H9 (cell line): ENCODE results near the gene DMD. TPM values are rescaled to one million over a fixed set of nuclear protein-coding genes. Genes with fewer than 3 reads are reported as not detected.

Experiments used
- DNase-seq: peaks from one replicate; pipeline ENCODE4 v3.0.0-alpha.2; 2017
- H2AFZ ChIP-seq: one replicate; pipeline ENCODE4 v1.6.1; 2013; ENCODE audit warnings: mild to moderate bottlenecking, low read length, control low read depth, moderate library complexity
- H2AK5ac ChIP-seq: 2 replicates; pipeline ENCODE4 v1.6.1; 2013; ENCODE audit warnings: low read length, control low read depth, mixed read lengths; ENCODE audit not compliant: insufficient read length
- H2BK120ac ChIP-seq: one replicate; pipeline ENCODE4 v1.6.1; 2013; ENCODE audit warnings: low read depth, mild to moderate bottlenecking, low read length, control low read depth, inconsistent platforms; ENCODE audit not compliant: poor library complexity, severe bottlenecking
- H2BK12ac ChIP-seq: 2 replicates; pipeline ENCODE4 v1.6.1; 2013; ENCODE audit warnings: low read length, control low read depth, mixed read lengths, low read depth; ENCODE audit not compliant: insufficient read length
- H2BK15ac ChIP-seq: 2 replicates; pipeline ENCODE4 v1.6.1; 2013; ENCODE audit warnings: low read depth, low read length, control low read depth
- H2BK20ac ChIP-seq: one replicate; pipeline ENCODE4 v1.6.1; 2013; ENCODE audit warnings: low read depth, mild to moderate bottlenecking, low read length, control low read depth, inconsistent platforms; ENCODE audit not compliant: poor library complexity, severe bottlenecking
- H2BK5ac ChIP-seq: 2 replicates; pipeline ENCODE4 v1.6.1; 2013; ENCODE audit warnings: low read length, control low read depth, mixed read lengths; ENCODE audit not compliant: insufficient read length
- H3K14ac ChIP-seq: 2 replicates; pipeline ENCODE4 v1.6.1; 2013; ENCODE audit warnings: low read length, control low read depth; ENCODE audit not compliant: insufficient read depth
- H3K18ac ChIP-seq: 2 replicates; pipeline ENCODE4 v1.6.1; 2013; ENCODE audit warnings: low read depth, mild to moderate bottlenecking, mixed read lengths, low read length, control low read depth; ENCODE audit not compliant: insufficient read length
- H3K23ac ChIP-seq: 2 replicates; pipeline ENCODE4 v1.6.1; 2013; ENCODE audit warnings: low read length, control low read depth, mixed read lengths, low read depth; ENCODE audit not compliant: insufficient read length
- H3K23me2 ChIP-seq: 2 replicates; pipeline ENCODE4 v1.6.1; 2013; ENCODE audit warnings: low read depth, mild to moderate bottlenecking, mixed read lengths, low read length, control low read depth; ENCODE audit not compliant: insufficient read length, poor library complexity, severe bottlenecking
- H3K27ac ChIP-seq: 2 replicates; pipeline ENCODE4 v1.5.1; 2013; ENCODE audit warnings: low read length, control low read depth, mixed read lengths, low read depth; ENCODE audit not compliant: insufficient read length
- H3K27me3 ChIP-seq: 2 replicates; pipeline ENCODE4 v1.6.1; 2013; ENCODE audit warnings: low read length, control low read depth, inconsistent platforms; ENCODE audit not compliant: insufficient read depth
- H3K4ac ChIP-seq: 2 replicates; pipeline ENCODE4 v1.6.1; 2013; ENCODE audit warnings: low read depth, mild to moderate bottlenecking, control low read depth, inconsistent platforms, low read length, moderate library complexity
- H3K4me1 ChIP-seq: 2 replicates; pipeline ENCODE4 v1.6.1; 2013; ENCODE audit warnings: low read length, control low read depth, inconsistent platforms; ENCODE audit not compliant: insufficient read depth
- H3K4me2 ChIP-seq: 2 replicates; pipeline ENCODE4 v1.6.1; 2013; ENCODE audit warnings: low read length, control low read depth, mixed read lengths; ENCODE audit not compliant: insufficient read length, insufficient read depth
- H3K56ac ChIP-seq: 2 replicates; pipeline ENCODE4 v1.6.1; 2013; ENCODE audit warnings: low read depth, mild to moderate bottlenecking, mixed read lengths, low read length, control low read depth; ENCODE audit not compliant: insufficient read length
- H3K79me1 ChIP-seq: 2 replicates; pipeline ENCODE4 v1.6.1; 2013; ENCODE audit warnings: low read depth, mild to moderate bottlenecking, moderate library complexity, low read length, control low read depth, inconsistent platforms; ENCODE audit not compliant: insufficient read depth, poor library complexity, severe bottlenecking
- H3K79me2 ChIP-seq: 2 replicates; pipeline ENCODE4 v1.6.1; 2013; ENCODE audit warnings: low read length, control low read depth, inconsistent platforms; ENCODE audit not compliant: insufficient read depth
- H3K9ac ChIP-seq: 2 replicates; pipeline ENCODE4 v1.6.1; 2013; ENCODE audit warnings: low read length, control low read depth, mixed read lengths; ENCODE audit not compliant: insufficient read length; ENCODE audit errors: extremely low read depth
- H3K9me3 ChIP-seq: one replicate; pipeline ENCODE4 v1.6.1; 2013; ENCODE audit warnings: low read depth, low read length, inconsistent platforms; ENCODE audit not compliant: control insufficient read depth
- H3T11ph ChIP-seq: one replicate; pipeline ENCODE4 v1.6.1; 2013; ENCODE audit warnings: mild to moderate bottlenecking, low read length, control low read depth, inconsistent platforms
- H4K20me1 ChIP-seq: one replicate; pipeline ENCODE4 v1.6.1; 2013; ENCODE audit not compliant: control insufficient read depth, insufficient read length, insufficient read depth
- H4K5ac ChIP-seq: 2 replicates; pipeline ENCODE4 v1.6.1; 2013; ENCODE audit warnings: low read depth, mild to moderate bottlenecking, mixed read lengths, low read length, control low read depth; ENCODE audit not compliant: insufficient read length
- H4K8ac ChIP-seq: replicated peaks from 2 replicates; pipeline ENCODE4 v1.6.1; 2013; ENCODE audit warnings: low read length, control low read depth, mixed read lengths, low read depth; ENCODE audit not compliant: insufficient read length
- H4K91ac ChIP-seq: 2 replicates; pipeline ENCODE4 v1.6.1; 2013; ENCODE audit warnings: low read depth, mild to moderate bottlenecking, moderate library complexity, mixed read lengths, low read length, control low read depth; ENCODE audit not compliant: insufficient read length
- H3K27ac Mint-ChIP-seq, 3 experiments: 2 replicates in 2 of 3; 3 replicates in 1 of 3; pipeline ENCODE4 v1.8.0; 2020 to 2021; ENCODE audit warnings: mixed read lengths in 3 of 3, mild to moderate bottlenecking in 1 of 3, moderate library complexity in 1 of 3
- H3K27me3 Mint-ChIP-seq: 2 replicates; pipeline ENCODE4 v1.8.0; 2021; ENCODE audit warnings: low read depth, mild to moderate bottlenecking, moderate library complexity, mixed read lengths
- H3K36me3 Mint-ChIP-seq, 3 experiments: 2 replicates in 2 of 3; 3 replicates in 1 of 3; pipeline ENCODE4 v1.8.0; 2020 to 2021; ENCODE audit warnings: low read depth in 3 of 3, mixed read lengths in 3 of 3; ENCODE audit not compliant: insufficient read depth in 1 of 3
- H3K4me1 Mint-ChIP-seq, 2 experiments: 2 replicates each; pipeline ENCODE4 v1.8.0; 2020; ENCODE audit warnings: mixed read lengths in 2 of 2
- H3K4me3 Mint-ChIP-seq, 2 experiments: 2 replicates in 1 of 2; 3 replicates in 1 of 2; pipeline ENCODE4 v1.8.0; 2020 to 2021; ENCODE audit warnings: mild to moderate bottlenecking in 2 of 2, mixed read lengths in 2 of 2, moderate library complexity in 1 of 2
- H3K9me3 Mint-ChIP-seq, 2 experiments: 2 replicates in 1 of 2; 3 replicates in 1 of 2; pipeline ENCODE4 v1.8.0; 2020; ENCODE audit warnings: mild to moderate bottlenecking in 2 of 2, mixed read lengths in 2 of 2, moderate library complexity in 1 of 2
- CTCF ChIP-seq: fragments of 200-600 bp; sonication (generic); conservative IDR thresholded peaks from 3 replicates; pipeline ENCODE4 v1.8.0; 2021; ENCODE audit warnings: antibody characterized with exemption, mild to moderate bottlenecking
- WGBS: extraction: QIAGEN DNeasy Blood & Tissue Kit; methylation state at CpG from one replicate; pipeline ENCODE4 v1.1.7; 2013; ENCODE audit warnings: missing lambda C conversion rate, low lambda C conversion rate, mixed read lengths; ENCODE audit not compliant: insufficient read length; ENCODE audit errors: extremely low coverage; 5-methylcytosine and 5-hydroxymethylcytosine counted together
- total RNA-seq: library from RNA; stranded (reverse); gene quantifications from 2 replicates; pipeline ENCODE4 v1.2.1, GENCODE V29; 2021

DMD gene
- total RNA-seq, 1 experiment from 2014 or later: 3.8 TPM

- Histone ChIP-seq H3K9ac (peak overlapping the region; percentile 2), H3K79me2 (no peaks in the 10 kb centered on the region), H3K18ac (no peak overlapping the region), H3K27ac (no peak overlapping the region), H2AK5ac (no peak overlapping the region), H3K14ac (no peak overlapping the region), H2BK20ac (no peak overlapping the region), H3T11ph (no peak overlapping the region), H3K56ac (no peak overlapping the region), H4K20me1 (no peaks in the 10 kb centered on the region), H3K4me2 (no peak overlapping the region), H4K8ac (no peak overlapping the region), H2AFZ (peak overlapping the region; percentile 90), H3K4ac (no peak overlapping the region), H2BK12ac (no peak overlapping the region), H3K27me3 (no peaks in the 10 kb centered on the region), H3K4me1 (no peaks in the 10 kb centered on the region; the same call in 1 of the 2 replicates), H4K91ac (no peak overlapping the region), H3K79me1 (no peaks in the 10 kb centered on the region), H2BK15ac (no peak overlapping the region), H2BK120ac (no peak overlapping the region), H4K5ac (no peak overlapping the region), H3K23me2 (no peaks in the 10 kb centered on the region), H3K23ac (no peak overlapping the region), H2BK5ac (no peak overlapping the region), H3K9me3 (no peaks in the 10 kb centered on the region)
- Mint-ChIP-seq H3K4me1 (peaks cover 20% of the 10 kb centered on the region in 2 experiments), H3K4me3 (no peak overlapping the region), H3K27me3 (no peaks in the 10 kb centered on the region), H3K9me3 (peaks cover 0 to 6% of the 10 kb centered on the region in 2 experiments; a peak in 2 of 5 replicates), H3K27ac (peak overlapping the region; percentile 3 to 26 (median 19); a peak in 2 of 7 replicates), H3K36me3 (no peaks in the 10 kb centered on the region)
- TF ChIP-seq CTCF: no peak
- no CpG with 5 or more reads among the region's 10 CpGs for WGBS
- DNase-seq: no peak
These were observed 83.1 kb downstream of the DMD start for GRCh38 chrX:33128048-33128805.
